OCI-LY7 (cell line): ENCODE measurements around the gene STEAP3. TPM values are rescaled to one million over a fixed set of nuclear protein-coding genes. Genes with fewer than 3 reads are reported as not detected.

ENCODE experiments used
- BruUV-seq: library from RNA; stranded (reverse); fragments of 400-500 nt; replicated peaks from 2 replicates; lab custom pipeline; 2021; lab: Mats Ljungman, UMichigan
- CTCF ChIA-PET: fragments of 300-600 bp; sonication (Branson Sonifier 250); formaldehyde crosslinking; loops from one replicate; lab custom pipeline; 2022; ENCODE audit warnings: antibody characterized with exemption; ENCODE audit not compliant: unreplicated experiment; lab: Charles Lee
- POLR2A ChIA-PET: fragments of 300-600 bp; sonication (Branson Sonifier 250); formaldehyde crosslinking; loops from one replicate; lab custom pipeline; 2022; ENCODE audit warnings: antibody characterized with exemption; lab: Charles Lee
- DNase-seq: peaks from one replicate; pipeline ENCODE4 v3.0.0-alpha.2; 2015; ENCODE audit warnings: low spot score
- H2AFZ ChIP-seq: fragments of 200-600 bp; sonication (generic), shearing (Covaris generic); 2 replicates; pipeline ENCODE4 v1.6.1; 2014; ENCODE audit warnings: mild to moderate bottlenecking, antibody characterized with exemption, low read length, moderate library complexity
- H3K27ac ChIP-seq: fragments of 200-600 bp; sonication (generic); 2 replicates; pipeline ENCODE4 v1.5.1; 2014; ENCODE audit warnings: mixed run types, low read depth, mild to moderate bottlenecking, moderate library complexity, low read length, inconsistent platforms; ENCODE audit not compliant: poor library complexity, severe bottlenecking
- H3K36me3 ChIP-seq: fragments of 200-600 bp; sonication (generic); 2 replicates; pipeline ENCODE4 v1.6.1; 2014; ENCODE audit warnings: mild to moderate bottlenecking, antibody characterized with exemption, low read length, moderate library complexity, mixed read lengths; ENCODE audit not compliant: insufficient read depth
- H3K4me1 ChIP-seq: fragments of 200-600 bp; sonication (generic); 2 replicates; pipeline ENCODE4 v1.5.1; 2014; ENCODE audit warnings: mild to moderate bottlenecking, low read length; ENCODE audit not compliant: insufficient read depth, poor library complexity, severe bottlenecking
- H3K4me2 ChIP-seq: fragments of 200-600 bp; sonication (generic); 2 replicates; pipeline ENCODE4 v1.6.1; 2014; ENCODE audit warnings: mild to moderate bottlenecking, low read length
- H3K4me3 ChIP-seq: fragments of 200-600 bp; sonication (generic); 2 replicates; pipeline ENCODE4 v1.5.1; 2014; ENCODE audit warnings: mild to moderate bottlenecking, low read depth, low read length; ENCODE audit not compliant: poor library complexity, severe bottlenecking
- H3K79me2 ChIP-seq: fragments of 200-600 bp; sonication (generic); 2 replicates; pipeline ENCODE4 v1.6.1; 2016; ENCODE audit warnings: low read depth, mild to moderate bottlenecking, low read length, moderate library complexity, mixed read lengths; ENCODE audit not compliant: insufficient read depth
- H3K9me2 ChIP-seq: fragments of 200-600 bp; sonication (generic); 2 replicates; pipeline ENCODE4 v1.6.1; 2016; ENCODE audit warnings: mild to moderate bottlenecking, low read length, mixed read lengths; ENCODE audit not compliant: insufficient read depth
- H3K9me3 ChIP-seq: fragments of 200-600 bp; sonication (generic); 2 replicates; pipeline ENCODE4 v1.6.1; 2014; ENCODE audit warnings: mild to moderate bottlenecking, mixed run types, low read length, mixed read lengths
- H4K20me1 ChIP-seq: fragments of 200-600 bp; sonication (generic); 2 replicates; pipeline ENCODE4 v1.6.1; 2014; ENCODE audit warnings: mild to moderate bottlenecking, antibody characterized with exemption, low read length, moderate library complexity, mixed read lengths; ENCODE audit not compliant: insufficient read depth
- EZH2phosphoT487 ChIP-seq: fragments of 200-600 bp; sonication (generic); IDR thresholded peaks from 2 replicates; pipeline ENCODE4 v1.6.1; 2018; ENCODE audit warnings: low read depth, borderline replicate concordance, mild to moderate bottlenecking, mixed run types, antibody characterized with exemption, low read length, moderate library complexity, mixed read lengths
- intact Hi-C: fragments of 100-400 bp; cut with micrococcal nuclease; formaldehyde crosslinking; loops from one replicate; pipeline ENCODE4 v1.10.0; 2022; ENCODE audit not compliant: unreplicated experiment
- total RNA-seq, 2 experiments: library from RNA; depleted of rRNA in 1 of 2; stranded (reverse); fragments of >200 nt in 1 of 2; shearing (Covaris generic) in 1 of 2; gene quantifications; 2 replicates each; pipeline ENCODE4 v1.2.3, GENCODE V29; 2014 to 2022
- TF ChIP-seq, protein P1 (sequence below): fragments of 200-600 bp; sonication (generic); conservative IDR thresholded peaks from 2 replicates; pipeline ENCODE4 v1.5.1; 2014; ENCODE audit warnings: mild to moderate bottlenecking, antibody characterized with exemption, low read length, moderate library complexity, mixed read lengths

STEAP3 gene
- total RNA-seq, 2 experiments from 2014 or later, result not detected

GRCh38 chr2:119220720-119221301 is 2.8 kb upstream of the STEAP3 start:
- no peaks in the 10 kb centered on the region for H3K9me2 ChIP-seq
- H3K79me2 ChIP-seq, result no peaks in the 10 kb centered on the region
- H3K36me3 ChIP-seq, result no peaks in the 10 kb centered on the region
- H4K20me1 ChIP-seq, result no peaks in the 10 kb centered on the region; the same call in 1 of the 2 replicates
- POLR2A ChIA-PET, result interaction anchor here (1.1 kb wide), 1 partner anchor 17 kb away, joined by 3 read pairs; no protein-coding TSS in a partner anchor
- no peak overlapping the region for H3K4me2 ChIP-seq
- H3K9me3 ChIP-seq, result no peaks in the 10 kb centered on the region
- H2AFZ ChIP-seq, result no peak overlapping the region
- no peaks in the 10 kb centered on the region for H3K4me1 ChIP-seq
- no peak overlapping the region for H3K4me3 ChIP-seq
- intact Hi-C loops, result no loop called here
- CTCF ChIA-PET, result no interaction called here
- H3K27ac ChIP-seq, result no peak overlapping the region
- no peak for TF ChIP-seq EZH2phosphoT487
- TF ChIP-seq, protein P1, sequence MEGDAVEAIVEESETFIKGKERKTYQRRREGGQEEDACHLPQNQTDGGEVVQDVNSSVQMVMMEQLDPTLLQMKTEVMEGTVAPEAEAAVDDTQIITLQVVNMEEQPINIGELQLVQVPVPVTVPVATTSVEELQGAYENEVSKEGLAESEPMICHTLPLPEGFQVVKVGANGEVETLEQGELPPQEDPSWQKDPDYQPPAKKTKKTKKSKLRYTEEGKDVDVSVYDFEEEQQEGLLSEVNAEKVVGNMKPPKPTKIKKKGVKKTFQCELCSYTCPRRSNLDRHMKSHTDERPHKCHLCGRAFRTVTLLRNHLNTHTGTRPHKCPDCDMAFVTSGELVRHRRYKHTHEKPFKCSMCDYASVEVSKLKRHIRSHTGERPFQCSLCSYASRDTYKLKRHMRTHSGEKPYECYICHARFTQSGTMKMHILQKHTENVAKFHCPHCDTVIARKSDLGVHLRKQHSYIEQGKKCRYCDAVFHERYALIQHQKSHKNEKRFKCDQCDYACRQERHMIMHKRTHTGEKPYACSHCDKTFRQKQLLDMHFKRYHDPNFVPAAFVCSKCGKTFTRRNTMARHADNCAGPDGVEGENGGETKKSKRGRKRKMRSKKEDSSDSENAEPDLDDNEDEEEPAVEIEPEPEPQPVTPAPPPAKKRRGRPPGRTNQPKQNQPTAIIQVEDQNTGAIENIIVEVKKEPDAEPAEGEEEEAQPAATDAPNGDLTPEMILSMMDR, result no peak
- DNase-seq, result no peak
- BruUV-seq, result no TSS peak

DNA sequence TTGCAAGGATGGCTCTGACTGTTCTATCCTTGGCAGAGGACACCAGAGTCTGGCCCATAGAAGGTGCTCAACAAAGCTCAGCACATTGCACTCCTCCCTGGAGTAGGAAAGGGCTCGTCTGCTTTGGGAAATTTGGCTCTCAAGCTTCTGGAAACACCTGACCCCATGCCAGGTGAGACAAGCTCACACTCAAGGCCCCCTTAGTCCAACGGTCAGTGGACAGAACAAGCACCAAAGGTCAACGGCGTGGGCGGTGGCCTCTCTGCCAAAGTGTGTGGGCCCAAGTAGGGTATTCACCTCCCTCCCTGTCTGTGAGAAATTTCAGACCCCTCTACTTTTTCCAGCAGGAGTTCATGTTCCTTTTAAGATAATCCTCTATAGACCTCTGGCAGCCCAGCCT is 2.0 kb upstream of the STEAP3 start:
- H3K4me2 ChIP-seq, result no peak overlapping the region
- H2AFZ ChIP-seq, result no peak overlapping the region
- ChIA-PET CTCF (no interaction called here), POLR2A (interaction anchor here (1.1 kb wide), 1 partner anchor 16 kb away, joined by 3 read pairs; no protein-coding TSS in a partner anchor)
- DNase-seq, result no peak
- H3K4me1 ChIP-seq, result no peaks in the 10 kb centered on the region
- no peak overlapping the region for H3K4me3 ChIP-seq
- intact Hi-C loops, result no loop called here
- no TSS peak for BruUV-seq
- H3K79me2 ChIP-seq, result no peaks in the 10 kb centered on the region
- no peaks in the 10 kb centered on the region for H3K9me3 ChIP-seq
- H4K20me1 ChIP-seq, result no peaks in the 10 kb centered on the region; the same call in 1 of the 2 replicates
- H3K9me2 ChIP-seq, result no peaks in the 10 kb centered on the region
- TF ChIP-seq EZH2phosphoT487, result no peak
- TF ChIP-seq, protein P1, result no peak
- no peak overlapping the region for H3K27ac ChIP-seq
- no peaks in the 10 kb centered on the region for H3K36me3 ChIP-seq

- H3K4me2 ChIP-seq, result no peak overlapping the region
- ChIA-PET POLR2A (no interaction called here), CTCF (no interaction called here)
- H3K4me1 ChIP-seq, result no peaks in the 10 kb centered on the region
- no peaks in the 10 kb centered on the region for H3K9me2 ChIP-seq
- no peaks in the 10 kb centered on the region; the same call in 1 of the 2 replicates for H4K20me1 ChIP-seq
- no TSS peak for BruUV-seq
- TF ChIP-seq EZH2phosphoT487, result no peak
- TF ChIP-seq, protein P1, result no peak
- H2AFZ ChIP-seq, result no peak overlapping the region
- H3K36me3 ChIP-seq, result no peaks in the 10 kb centered on the region
- no peak overlapping the region for H3K4me3 ChIP-seq
- intact Hi-C loops, result no loop called here
- no peaks in the 10 kb centered on the region for H3K79me2 ChIP-seq
- H3K27ac ChIP-seq, result no peak overlapping the region
- no peaks in the 10 kb centered on the region for H3K9me3 ChIP-seq
- DNase-seq, result no peak
Observed at GRCh38 chr2:119222213-119222612, 1.4 kb upstream of the STEAP3 start.
